NCI-H69 (cell line): ENCODE results near the gene FAM169A.
A peak's percentile ranks its signal among the peaks of the same experiment; 100 is the strongest.
"Not testable (repeated sequence)": the region's sequence is repeated elsewhere in the genome, so short reads cannot be mapped to it uniquely, and the experiment has no call there.

Experiments
- DNase-seq: peaks from one replicate; lab custom pipeline; 2025; lab: John Stamatoyannopoulos, UW

Gene FAM169A

GRCh38 chr5:74866596-74867162 lies 492 bp upstream of the FAM169A start:
- peak; percentile 47 for DNase-seq

- DNase-seq = peak; percentile 47
Measured at GRCh38 chr5:74865256-74865803, 857 bp downstream of the FAM169A start.

GRCh38 chr5:74864823-74865222 lies 1.4 kb downstream of the FAM169A start:
- DNase-seq = no peak

GRCh38 chr5:74863726-74864125 lies 2.5 kb downstream of the FAM169A start:
- no peak for DNase-seq

- DNase-seq = no peak
Measured at GRCh38 chr5:74862221-74862620, 4.0 kb downstream of the FAM169A start.

DNA sequence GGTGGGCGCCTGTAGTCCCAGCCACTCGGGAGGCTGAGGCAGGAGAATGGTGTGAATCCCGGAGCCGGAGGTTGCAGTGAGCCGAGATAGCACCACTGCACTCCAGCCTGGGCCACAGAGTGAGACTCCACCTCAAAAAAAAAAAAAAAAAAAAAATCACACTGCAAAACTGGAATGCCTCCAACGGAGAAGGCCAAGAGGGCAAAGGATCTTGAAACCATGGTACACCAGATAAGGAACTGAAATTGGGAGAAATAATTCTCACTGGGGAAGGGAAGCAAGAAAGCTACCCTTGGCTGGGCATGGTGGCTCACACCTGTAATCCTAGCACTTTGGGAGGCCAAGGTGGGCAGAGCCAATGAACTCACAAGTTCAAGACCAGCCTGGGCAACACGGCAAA lies 9.2 kb downstream of the FAM169A start:
- not testable (repeated sequence) for DNase-seq

GRCh38 chr5:74853256-74853655 lies 12.9 kb downstream of the FAM169A start:
- no peak for DNase-seq

- no peak for DNase-seq
Measured at GRCh38 chr5:74851684-74852353, 14.4 kb downstream of the FAM169A start.

DNA sequence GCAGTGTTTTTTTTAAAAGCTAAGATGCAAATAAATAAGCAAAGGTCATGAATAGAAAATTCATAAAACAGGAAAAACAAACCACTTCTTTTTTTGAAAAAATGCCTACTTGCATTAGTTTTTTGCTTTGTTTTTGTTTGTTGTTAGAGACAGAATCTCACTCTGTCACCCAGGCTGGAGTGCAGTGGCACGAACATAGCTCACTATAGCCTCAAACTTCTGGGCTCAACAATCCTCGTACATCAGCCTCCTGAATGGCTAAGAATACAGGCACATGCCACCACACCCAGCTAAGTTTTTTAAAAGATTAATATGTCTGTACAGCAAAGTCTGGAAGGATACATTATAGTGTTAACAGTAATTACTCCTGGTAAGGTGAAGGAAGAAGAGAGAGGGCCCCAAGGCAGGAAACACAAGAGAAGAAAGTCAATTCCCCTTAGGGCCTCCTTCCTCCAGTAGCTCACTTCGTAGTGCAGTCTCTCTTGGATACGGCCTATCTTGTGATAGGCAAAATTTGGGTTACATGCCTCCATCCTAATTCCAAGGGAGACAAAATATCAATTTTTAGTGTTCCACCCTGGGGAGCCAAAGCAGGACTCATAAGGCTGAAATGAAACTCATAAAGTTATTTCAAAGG lies 15.3 kb downstream of the FAM169A start:
- DNase-seq = no peak

- DNase-seq = no peak
Measured at GRCh38 chr5:74850030-74850429, 16.2 kb downstream of the FAM169A start.

GRCh38 chr5:74848553-74849025 lies 17.6 kb downstream of the FAM169A start:
- no peak for DNase-seq

- DNase-seq = no peak
Measured at GRCh38 chr5:74839229-74839628, 27.0 kb downstream of the FAM169A start.

DNA sequence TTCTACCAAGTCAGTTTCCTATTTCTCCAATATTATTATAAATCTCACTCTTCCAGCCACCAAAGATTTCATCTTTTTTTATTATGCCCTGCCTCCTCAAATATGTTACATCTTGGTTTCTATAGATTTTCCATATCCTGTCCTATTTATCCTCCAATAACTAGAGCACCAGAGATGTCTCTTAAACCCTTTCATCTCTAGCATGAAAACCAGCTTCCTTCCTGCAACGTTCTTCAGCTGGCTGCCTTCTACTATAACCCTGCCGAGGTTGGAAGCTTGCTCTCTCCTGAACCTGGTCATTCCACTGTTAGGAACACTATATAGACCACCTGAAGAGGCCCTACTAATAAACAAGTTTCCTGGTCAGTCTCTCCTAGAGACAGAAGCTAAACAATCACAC lies 27.9 kb downstream of the FAM169A start:
- DNase-seq = no peak

DNA sequence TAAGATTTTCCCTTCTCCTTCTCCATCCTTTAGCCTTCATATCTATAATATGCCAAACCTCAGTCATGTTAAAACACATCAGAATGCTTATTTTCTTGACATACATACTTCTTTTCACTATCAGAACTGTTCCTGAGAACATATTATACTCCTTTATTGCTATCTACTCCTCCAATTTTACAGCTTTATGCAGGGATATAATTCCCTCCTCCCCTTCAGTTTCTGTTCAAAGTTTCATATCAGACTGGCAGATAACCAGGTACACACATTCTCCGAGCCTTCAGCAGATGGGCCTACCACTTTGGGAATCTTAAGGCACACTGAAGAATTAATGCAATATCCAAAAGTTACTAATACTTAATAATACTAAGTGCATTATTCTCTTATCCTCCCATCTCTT lies 29.1 kb downstream of the FAM169A start:
- no peak for DNase-seq

DNA sequence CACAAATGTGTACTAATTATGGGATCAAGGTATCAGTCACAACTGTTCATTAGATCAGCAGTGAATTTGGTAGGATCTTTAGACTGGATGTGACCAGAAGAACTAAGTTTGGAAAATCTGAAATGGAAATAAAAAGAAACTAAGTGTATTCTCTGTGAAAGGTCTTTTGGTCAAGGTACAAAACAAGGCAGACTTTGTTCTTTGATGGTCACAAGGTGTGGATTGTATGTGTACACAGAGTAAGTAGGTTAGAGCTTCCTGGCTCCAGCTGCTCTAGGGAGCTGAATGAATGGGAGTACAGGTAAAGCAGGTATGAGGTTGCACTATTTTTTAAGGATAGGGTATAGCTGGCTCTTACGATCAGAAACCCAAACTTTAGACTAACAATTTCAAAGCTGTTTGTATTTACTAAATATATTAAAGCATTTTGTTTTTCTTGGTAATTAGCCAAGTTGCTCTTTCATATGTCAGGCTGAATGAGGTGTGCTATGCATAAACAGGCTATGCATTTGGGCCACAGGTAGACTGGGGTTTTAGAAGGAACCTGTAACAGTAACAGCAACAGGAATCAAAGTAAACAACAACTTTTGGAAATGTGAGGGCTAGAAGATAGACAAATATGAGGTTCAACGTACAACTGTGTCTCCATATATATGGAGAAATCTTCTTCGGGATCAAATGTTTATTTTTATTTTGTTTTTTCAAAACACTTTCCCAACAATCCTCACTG lies 32.5 kb downstream of the FAM169A start:
- peak; percentile 23 for DNase-seq

DNA sequence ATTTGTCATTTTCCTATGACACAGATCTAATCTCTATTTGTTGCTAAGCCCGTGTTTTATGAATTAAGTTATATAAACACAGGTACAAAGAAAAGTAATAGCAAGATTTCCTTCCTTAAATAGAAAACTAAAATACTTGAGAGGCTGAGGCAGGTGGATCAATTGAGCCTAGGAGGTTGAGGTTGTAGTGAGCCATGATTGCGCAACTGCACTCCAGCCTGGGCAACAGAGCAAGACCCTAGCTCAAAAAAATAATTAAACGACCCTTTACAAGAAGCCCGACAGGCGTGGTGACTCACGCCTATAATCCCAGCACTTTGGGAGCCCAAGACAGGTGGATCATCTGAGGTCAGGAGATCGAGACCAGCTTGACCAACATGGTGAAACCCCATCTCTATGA lies 36.8 kb downstream of the FAM169A start:
- DNase-seq = no peak

DNA sequence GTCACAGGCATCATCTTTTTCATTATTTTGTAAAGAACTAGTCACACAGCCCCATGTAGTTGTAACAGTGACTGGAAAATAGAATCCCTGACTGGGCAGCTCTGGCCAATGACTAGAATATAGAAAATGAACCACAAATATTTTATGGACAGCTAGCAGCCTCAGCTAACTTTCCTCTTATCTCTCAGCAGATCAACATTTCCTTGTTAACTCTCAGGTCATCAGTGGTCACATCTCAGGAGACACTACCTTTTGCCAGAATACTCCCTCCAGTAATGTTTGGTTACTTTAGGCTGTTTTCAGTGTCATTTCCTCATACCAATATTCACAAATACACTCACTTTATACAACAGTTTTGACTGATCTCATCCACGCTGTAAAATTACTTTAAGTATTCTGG lies 43.9 kb downstream of the FAM169A start:
- no peak for DNase-seq

DNA sequence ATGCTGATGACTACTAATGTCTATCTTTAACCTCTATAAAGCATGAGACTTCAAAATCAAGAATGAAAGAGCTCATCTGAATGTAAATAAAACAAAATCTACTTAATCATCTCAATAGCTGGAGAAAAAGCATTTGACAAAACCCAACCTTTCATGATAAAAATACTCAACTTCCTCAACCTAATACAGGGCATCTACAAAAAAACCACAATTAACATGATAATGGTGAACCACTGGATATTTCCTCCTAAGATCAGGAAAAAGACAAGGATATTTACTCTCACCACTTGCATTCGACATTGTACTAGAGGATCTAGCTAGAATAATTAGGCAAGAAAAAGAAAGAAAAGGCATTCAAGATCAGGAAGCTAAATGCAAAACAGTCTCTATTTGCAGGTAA lies 49.3 kb downstream of the FAM169A start:
- DNase-seq = no peak

- DNase-seq = no peak
Measured at GRCh38 chr5:74810915-74811314, 55.3 kb downstream of the FAM169A start.

DNA sequence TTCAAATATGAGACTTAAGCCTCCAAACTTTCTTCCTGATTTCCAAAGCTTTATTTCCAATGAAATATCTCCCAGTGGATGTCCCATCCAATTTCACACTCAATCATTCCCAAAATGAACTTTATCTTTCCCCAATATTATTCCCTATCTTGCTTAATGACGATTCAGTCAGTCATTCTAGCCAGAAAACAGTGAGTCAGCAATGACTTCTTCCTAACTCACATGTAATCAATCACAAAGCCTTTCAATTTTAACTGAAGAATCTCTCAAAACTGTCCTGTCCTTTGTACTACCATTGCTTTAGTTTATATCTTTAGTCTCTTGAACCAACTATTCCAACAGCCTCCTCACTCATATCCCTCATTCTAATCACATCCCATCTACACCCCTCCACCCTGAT lies 64.2 kb downstream of the FAM169A start:
- DNase-seq = no peak

- no peak for DNase-seq
Measured at GRCh38 chr5:74801197-74801596, 65.0 kb downstream of the FAM169A start.
